ENCODE data around the gene KCNH3. TPM values are rescaled to one million over a fixed set of nuclear protein-coding genes. Genes with fewer than 3 reads are reported as not detected.

Gene KCNH3
- total RNA-seq (2012; rRNA removed) = 0.28 TPM in 1 of 2 replicates, not detected in the other
- 0.10 and 0.20 TPM in 2 replicates for polyA plus RNA-seq (2012; rRNA removed)
- polyA plus RNA-seq (2012; cell fraction: cytosol; rRNA removed) = 0.05 and 0.09 TPM in 2 replicates
- polyA plus RNA-seq (2012; cell fraction: nucleus; rRNA removed; ENCODE audit: low replicate concordance) = 0.49 and 1.6 TPM in 2 replicates
- percentile 8 among the genes with signal in this experiment for Bru-seq, nascent RNA
- BruChase-seq, experiment 1, labeled RNA remaining after a 6-hour chase = percentile 10 among the genes with signal in this experiment
- percentile 13 among the genes with signal in this experiment for BruChase-seq, experiment 2, labeled RNA remaining after a 2-hour chase
- long read RNA-seq, partial matches to known transcripts = 1 of 1 reads
- long read RNA-seq, other reads (novel, unspliced or antisense) = 0 of 1 reads

GRCh38 chr12:49538510-49539403 lies at the start of gene KCNH3:
Gene KCNH3, plus strand, starts transcription at chr12:49539030. Its CDS starts 387 bp downstream, at chr12:49539417.
- H3K79me1 ChIP-seq (ENCODE audit: low read depth in 1 of 2, low read length in 2 of 2) = no peaks in the 10 kb centered on the region
- H3K4me2 ChIP-seq (ENCODE audit: low read depth, low read length) = peak within 1 kb of the TSS; percentile 58
- no peak within 1 kb of the TSS for H4K8ac ChIP-seq (ENCODE audit: low read depth in 2 of 2, low read length in 2 of 2)
- no peak within 1 kb of the TSS for H2BK120ac ChIP-seq (ENCODE audit: low read depth, low read length)
- H2AFZ ChIP-seq (replicated peaks; ENCODE audit: low read length, poor library complexity) = peak within 1 kb of the TSS; percentile 80
- intact Hi-C loops (cut with micrococcal nuclease) (no loop called here), dilution Hi-C loops (cut with HindIII; ENCODE audit: low sequenced_read_pairs, unreplicated experiment) (no loop called here), in situ Hi-C loops (cut with MboI; ENCODE audit: low sequenced_read_pairs) (no loop called here)
- H3K9me3 ChIP-seq (ENCODE audit: control insufficient read depth, insufficient read depth, low read length) = no peaks in the 10 kb centered on the region
- ChIA-PET CTCF (no interaction called here), POLR2A (ENCODE audit: unreplicated experiment) (interaction anchor here (1.0 kb wide), 1 partner anchor 180 kb away, joined by 3 read pairs; no protein-coding TSS in a partner anchor)
- peaks cover 57% of the 10 kb centered on the region for H3K27me3 ChIP-seq (ENCODE audit: control insufficient read depth, insufficient read depth, low read length)
- H4K20me1 ChIP-seq (ENCODE audit: insufficient read depth, low read length) = no peaks in the 10 kb centered on the region; the same call in 1 of the 2 replicates
- peak within 1 kb of the TSS; percentile 89 for H2AK9ac ChIP-seq (replicated peaks; ENCODE audit: low read depth, low read length, poor library complexity)
- no peak within 1 kb of the TSS for H3K9ac ChIP-seq (ENCODE audit: low read depth, low read length)
- H3K14ac ChIP-seq (replicated peaks; ENCODE audit: low read depth, low read length) = no peak within 1 kb of the TSS
- H3K18ac ChIP-seq (ENCODE audit: low read depth, low read length) = no peak within 1 kb of the TSS
- H3K4me1 ChIP-seq (ENCODE audit: control insufficient read depth, insufficient read depth, low read length) = 0 out of 2 replicates have a peak, but pooled peaks cover 2% of the 10 kb centered on the region
- no peak within 1 kb of the TSS for H4K91ac ChIP-seq (ENCODE audit: insufficient read depth, low read depth, low read length)
- ATAC-seq (ENCODE audit: low read depth) = peak; percentile 83
- no peak within 1 kb of the TSS for H2BK5ac ChIP-seq (ENCODE audit: low read depth, low read length, poor library complexity, severe bottlenecking)
- WGBS, 2 experiments (ENCODE audit: extremely low coverage in 2 of 2, insufficient read length in 1 of 2) = 2% methylated on average over 67 of the region's 107 CpGs; no CpG with 5 or more reads in 1 of the 2 experiments
- no TSS peak for BruUV-seq (replicated peaks)
- no peak within 1 kb of the TSS for H2BK15ac ChIP-seq (ENCODE audit: low read depth, low read length)
- peak within 1 kb of the TSS; percentile 85 for H3K23ac ChIP-seq (ENCODE audit: low read depth, low read length)
- peak; percentile 41 for DNase-seq
- H3K4me3 ChIP-seq (ENCODE audit: insufficient read depth, low read depth, low read length) = peak within 1 kb of the TSS; percentile 51
- no peak within 1 kb of the TSS for H3K56ac ChIP-seq (ENCODE audit: extremely low read depth, insufficient read depth, low read length)
- no peak for TF ChIP-seq FOS (IDR thresholded peaks at IDR 0.05; ENCODE audit: low read depth, low read length)
- no peak for TF ChIP-seq BHLHE40 (IDR thresholded peaks at IDR 0.05; ENCODE audit: low read depth, low read length)
- no peak for TF ChIP-seq RFX5 (IDR thresholded peaks at IDR 0.05; ENCODE audit: low read depth, low read length)
- TF ChIP-seq MXI1 (IDR thresholded peaks at IDR 0.05; ENCODE audit: borderline replicate concordance, low read depth, low read length) = no peak
- no peak for TF ChIP-seq CHD1 (IDR thresholded peaks at IDR 0.05; ENCODE audit: low read depth, low read length)
- no peak for TF ChIP-seq POLR2A (IDR thresholded peaks at IDR 0.05; ENCODE audit: low read depth, low read length)
- no peak for TF ChIP-seq MAZ (IDR thresholded peaks at IDR 0.05; ENCODE audit: borderline replicate concordance, low read depth, low read length)
- no peak for TF ChIP-seq CTCF (conservative IDR thresholded peaks at IDR 0.05; ENCODE audit: low read depth, low read length)
- no peak within 1 kb of the TSS for H4K5ac ChIP-seq (ENCODE audit: low read depth, low read length)
- H3K27ac ChIP-seq (ENCODE audit: insufficient read depth, low read length) = no peak within 1 kb of the TSS
- H2AK5ac ChIP-seq (ENCODE audit: low read depth, low read length) = no peak within 1 kb of the TSS
- H3K36me3 ChIP-seq (ENCODE audit: control insufficient read depth, insufficient read depth, low read length) = no peaks in the 10 kb centered on the region
- H3K9me1 ChIP-seq (ENCODE audit: insufficient read depth, low read length) = no peaks in the 10 kb centered on the region
- H3K4ac ChIP-seq (ENCODE audit: low read depth, low read length) = no peak within 1 kb of the TSS
- H2BK20ac ChIP-seq (ENCODE audit: low read depth, low read length) = no peak within 1 kb of the TSS
